ENCODE data around the gene HUNK.

DNA sequence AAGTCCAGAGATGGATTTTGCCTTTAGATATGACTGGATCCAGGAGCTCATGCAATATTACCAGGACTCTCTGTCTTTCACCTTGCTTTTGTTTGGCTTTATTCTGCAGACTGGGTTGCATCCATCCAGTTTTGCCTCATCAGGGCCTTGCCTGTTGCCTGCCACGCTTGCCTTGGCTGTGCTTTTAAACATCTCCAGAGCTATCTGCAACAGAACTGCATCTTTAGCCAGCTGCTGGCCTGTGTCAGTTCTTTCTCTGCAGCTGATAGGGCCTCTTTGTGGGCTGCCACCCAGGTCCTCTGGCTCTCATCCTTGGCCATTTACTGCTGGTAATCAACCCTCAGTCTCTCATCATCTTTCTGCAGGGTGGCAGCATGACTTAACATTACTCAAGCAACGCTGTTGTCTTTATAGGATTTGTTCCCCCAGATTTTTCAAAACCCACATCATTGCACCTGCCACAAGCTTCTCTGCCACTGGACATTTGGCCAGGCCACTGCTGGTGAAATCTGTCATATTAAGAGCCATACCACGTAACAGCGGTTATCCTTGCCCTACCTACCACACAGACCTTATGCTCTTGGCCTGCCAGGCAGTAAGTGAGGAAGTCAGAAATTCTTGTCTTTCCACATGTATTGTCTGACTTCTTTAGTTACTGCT is 24.4 kb upstream of the HUNK start:
- TF ChIP-seq, protein P1, sequence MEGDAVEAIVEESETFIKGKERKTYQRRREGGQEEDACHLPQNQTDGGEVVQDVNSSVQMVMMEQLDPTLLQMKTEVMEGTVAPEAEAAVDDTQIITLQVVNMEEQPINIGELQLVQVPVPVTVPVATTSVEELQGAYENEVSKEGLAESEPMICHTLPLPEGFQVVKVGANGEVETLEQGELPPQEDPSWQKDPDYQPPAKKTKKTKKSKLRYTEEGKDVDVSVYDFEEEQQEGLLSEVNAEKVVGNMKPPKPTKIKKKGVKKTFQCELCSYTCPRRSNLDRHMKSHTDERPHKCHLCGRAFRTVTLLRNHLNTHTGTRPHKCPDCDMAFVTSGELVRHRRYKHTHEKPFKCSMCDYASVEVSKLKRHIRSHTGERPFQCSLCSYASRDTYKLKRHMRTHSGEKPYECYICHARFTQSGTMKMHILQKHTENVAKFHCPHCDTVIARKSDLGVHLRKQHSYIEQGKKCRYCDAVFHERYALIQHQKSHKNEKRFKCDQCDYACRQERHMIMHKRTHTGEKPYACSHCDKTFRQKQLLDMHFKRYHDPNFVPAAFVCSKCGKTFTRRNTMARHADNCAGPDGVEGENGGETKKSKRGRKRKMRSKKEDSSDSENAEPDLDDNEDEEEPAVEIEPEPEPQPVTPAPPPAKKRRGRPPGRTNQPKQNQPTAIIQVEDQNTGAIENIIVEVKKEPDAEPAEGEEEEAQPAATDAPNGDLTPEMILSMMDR (optimal IDR thresholded peaks at IDR 0.05 in 1 of 3, IDR thresholded peaks at IDR 0.05 in 1 of 3, conservative IDR thresholded peaks at IDR 0.05 in 1 of 3; ENCODE audit: extremely low read depth in 1 of 3, insufficient read depth in 2 of 3, low read length in 3 of 3), result no peak
- no peak for TF ChIP-seq EZH2 (IDR thresholded peaks at IDR 0.05; ENCODE audit: low read length)
